SK-N-SH (cell line): ENCODE measurements around the gene ADGRE3. TPM values are rescaled to one million over a fixed set of nuclear protein-coding genes. Genes with fewer than 3 reads are reported as not detected.

Source experiments
- CTCF ChIA-PET: fragments of 300-600, 350-600 bp; formaldehyde crosslinking; extraction: SDS; loops from one replicate; lab custom pipeline; 2021; lab: Yijun Ruan, JAX
- POLR2A ChIA-PET: fragments of 350-600 bp; sonication (Branson Sonifier 250); formaldehyde crosslinking; extraction: SDS; loops from one replicate; lab custom pipeline; 2020; ENCODE audit warnings: antibody characterized with exemption, inconsistent platforms; lab: Yijun Ruan, JAX
- DNase-seq: peaks from one replicate; pipeline ENCODE4 v3.0.0; 2012
- H2AFZ ChIP-seq: fragments of 200-600 bp; sonication (generic); 2 replicates; pipeline ENCODE4 v1.8.1; 2016; ENCODE audit warnings: antibody characterized with exemption, mild to moderate bottlenecking, low read depth
- H3F3A ChIP-seq: fragments of 200-600 bp; sonication (generic); replicated peaks from 2 replicates; pipeline ENCODE3; 2016; ENCODE audit warnings: antibody characterized with exemption, mild to moderate bottlenecking; ENCODE audit not compliant: insufficient read depth
- H3K27ac ChIP-seq, 2 experiments: fragments of 200-500 bp in 1 of 2; fragments of 200-600 bp in 1 of 2; sonication (Bioruptor generic) in 1 of 2; sonication (generic), shearing (Covaris generic) in 1 of 2; 2 replicates each; pipeline versions ENCODE4 v1.5.1 to v1.6.1; 2014 to 2016; ENCODE audit warnings: low read depth in 2 of 2, inconsistent platforms in 1 of 2, low read length in 1 of 2, mild to moderate bottlenecking in 1 of 2, mixed read lengths in 1 of 2
- H3K27me3 ChIP-seq: fragments of 200-600 bp; sonication (generic), shearing (Covaris generic); 2 replicates; pipeline ENCODE4 v1.6.1; 2016; ENCODE audit warnings: mixed run types; ENCODE audit not compliant: insufficient read depth
- H3K36me3 ChIP-seq, 2 experiments: fragments of 200-500 bp in 1 of 2; fragments of 200-600 bp in 1 of 2; sonication (Bioruptor generic) in 1 of 2; sonication (generic) in 1 of 2; replicated peaks in 1 of 2; 2 replicates each; pipeline versions ENCODE3 to v1.5.1; 2014 to 2016; ENCODE audit warnings: low read length in 1 of 2, mild to moderate bottlenecking in 1 of 2; ENCODE audit not compliant: insufficient read depth in 2 of 2, control insufficient read depth in 1 of 2
- H3K4me1 ChIP-seq, 2 experiments: fragments of 200-500 bp in 1 of 2; fragments of 200-600 bp in 1 of 2; sonication (Bioruptor generic) in 1 of 2; sonication (generic), shearing (Covaris generic) in 1 of 2; 2 replicates each; pipeline versions ENCODE4 v1.5.1 to v1.6.1; 2014 to 2016; ENCODE audit warnings: low read depth in 1 of 2, low read length in 1 of 2, mixed run types in 1 of 2; ENCODE audit not compliant: insufficient read depth in 2 of 2, control insufficient read depth in 1 of 2
- H3K4me2 ChIP-seq: fragments of 200-600 bp; sonication (generic), shearing (Covaris generic); 2 replicates; pipeline ENCODE4 v1.6.1; 2017; ENCODE audit warnings: mixed run types
- H3K4me3 ChIP-seq, 2 experiments: fragments of 200-500 bp in 1 of 2; fragments of 200-600 bp in 1 of 2; sonication (Bioruptor generic) in 1 of 2; sonication (generic), shearing (Covaris generic) in 1 of 2; 2 replicates each; pipeline versions ENCODE4 v1.5.1 to v1.8.1; 2014 to 2016; ENCODE audit warnings: low read depth in 2 of 2, inconsistent platforms in 1 of 2, low read length in 1 of 2, mild to moderate bottlenecking in 1 of 2, mixed read lengths in 1 of 2, moderate library complexity in 1 of 2
- H3K79me2 ChIP-seq: fragments of 200-600 bp; sonication (generic); 2 replicates; pipeline ENCODE4 v1.8.1; 2017; ENCODE audit warnings: mild to moderate bottlenecking; ENCODE audit not compliant: insufficient read depth
- H3K9ac ChIP-seq: fragments of 200-600 bp; sonication (generic); 2 replicates; pipeline ENCODE4 v1.6.1; 2017; ENCODE audit warnings: mixed run types
- H3K9me2 ChIP-seq: fragments of 200-600 bp; sonication (generic); 2 replicates; pipeline ENCODE4 v1.6.1; 2017; ENCODE audit warnings: mixed run types
- H3K9me3 ChIP-seq: fragments of 200-600 bp; sonication (generic); 2 replicates; pipeline ENCODE4 v1.6.1; 2017; ENCODE audit warnings: mixed run types, mild to moderate bottlenecking, moderate library complexity
- H4K20me1 ChIP-seq: fragments of 200-600 bp; sonication (generic); 2 replicates; pipeline ENCODE4 v1.6.1; 2017; ENCODE audit warnings: mild to moderate bottlenecking, mixed run types; ENCODE audit not compliant: insufficient read depth
- ELF1 ChIP-seq: IDR thresholded peaks from 2 replicates; pipeline ENCODE4 v1.4.0; 2012
- EP300 ChIP-seq, 2 experiments: IDR thresholded peaks; 2 replicates each; pipeline versions ENCODE4 v1.4.0 to v1.6.1; 2012; ENCODE audit warnings: borderline replicate concordance in 1 of 2, low read depth in 1 of 2, low read length in 1 of 2
- FOXJ3 ChIP-seq: sonication (generic); formaldehyde crosslinking; IDR thresholded peaks from 2 replicates; pipeline ENCODE4 v1.5.1; 2020; ENCODE audit warnings: mild to moderate bottlenecking, missing genetic modification reagents
- MXI1 ChIP-seq: IDR thresholded peaks from 2 replicates; pipeline ENCODE4 v1.6.1; 2012; ENCODE audit warnings: mild to moderate bottlenecking, low read depth, low read length, improper control_type of control experiment
- NRF1 ChIP-seq: IDR thresholded peaks from 2 replicates; pipeline ENCODE4 v1.6.1; 2012; ENCODE audit warnings: low read depth, mild to moderate bottlenecking, low read length
- POLR2AphosphoS5 ChIP-seq: IDR thresholded peaks from 2 replicates; pipeline ENCODE4 v1.6.1; 2012; ENCODE audit warnings: low read depth, low read length
- RFX5 ChIP-seq: IDR thresholded peaks from 2 replicates; pipeline ENCODE4 v1.6.1; 2012; ENCODE audit warnings: mild to moderate bottlenecking, improper control_type of control experiment, low read length
- YY1 ChIP-seq: IDR thresholded peaks from 2 replicates; pipeline ENCODE4 v1.4.0; 2012; ENCODE audit warnings: low read depth, mild to moderate bottlenecking
- WGBS: methylation state at CpG from one replicate; pipeline ENCODE4 v1.1.6; 2017; ENCODE audit warnings: low lambda C conversion rate; 5-methylcytosine and 5-hydroxymethylcytosine counted together
- polyA plus RNA-seq, 3 experiments: library from polyadenylated mRNA; depleted of rRNA; stranded (reverse); fragments of >200 nt; gene quantifications; 2 replicates each; pipeline ENCODE4 v1.2.3, GENCODE V29; 2012
- TF ChIP-seq, protein P1 (sequence below): fragments of 150-350 bp; IDR thresholded peaks from 2 replicates; pipeline ENCODE4 v1.6.1; 2016; ENCODE audit warnings: mild to moderate bottlenecking, low read depth, low read length
- TF ChIP-seq, protein P2 (sequence below): IDR thresholded peaks from 2 replicates; pipeline ENCODE4 v1.4.0; 2012; ENCODE audit warnings: low read depth, borderline replicate concordance

ADGRE3 gene
- polyA plus RNA-seq, 1 of the 3 experiments (the other 2 are of a cell fraction): not detected

- TF ChIP-seq, protein P1, sequence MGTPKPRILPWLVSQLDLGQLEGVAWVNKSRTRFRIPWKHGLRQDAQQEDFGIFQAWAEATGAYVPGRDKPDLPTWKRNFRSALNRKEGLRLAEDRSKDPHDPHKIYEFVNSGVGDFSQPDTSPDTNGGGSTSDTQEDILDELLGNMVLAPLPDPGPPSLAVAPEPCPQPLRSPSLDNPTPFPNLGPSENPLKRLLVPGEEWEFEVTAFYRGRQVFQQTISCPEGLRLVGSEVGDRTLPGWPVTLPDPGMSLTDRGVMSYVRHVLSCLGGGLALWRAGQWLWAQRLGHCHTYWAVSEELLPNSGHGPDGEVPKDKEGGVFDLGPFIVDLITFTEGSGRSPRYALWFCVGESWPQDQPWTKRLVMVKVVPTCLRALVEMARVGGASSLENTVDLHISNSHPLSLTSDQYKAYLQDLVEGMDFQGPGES: no peak
These were observed 7.4 kb upstream of the ADGRE3 start (continued) for GRCh38 chr19:14682084-14682483.

GRCh38 chr19:14678199-14678598, 3.6 kb upstream of the ADGRE3 start:
- Histone ChIP-seq H4K20me1 (no peaks in the 10 kb centered on the region), H2AFZ (no peak overlapping the region), H3K9me2 (no peaks in the 10 kb centered on the region), H3K4me2 (no peak overlapping the region), H3K9me3 (no peaks in the 10 kb centered on the region), H3K4me1 (no peaks in the 10 kb centered on the region), H3K9ac (no peak overlapping the region), H3K79me2 (no peaks in the 10 kb centered on the region), H3F3A (no peaks in the 10 kb centered on the region), H3K27ac (no peak overlapping the region), H3K36me3 (no peaks in the 10 kb centered on the region), H3K4me3 (no peak overlapping the region)
- CTCF ChIA-PET: no interaction called here
- POLR2A ChIA-PET: no interaction called here
- no peak for DNase-seq
- TF ChIP-seq NRF1 (no peak), EP300 (IDR thresholded peaks at IDR 0.05; ENCODE audit: borderline replicate concordance in 1 of 2, low read depth in 1 of 2, low read length in 1 of 2) (no peak), YY1 (no peak), RFX5 (no peak), MXI1 (no peak)
- TF ChIP-seq, protein P2, sequence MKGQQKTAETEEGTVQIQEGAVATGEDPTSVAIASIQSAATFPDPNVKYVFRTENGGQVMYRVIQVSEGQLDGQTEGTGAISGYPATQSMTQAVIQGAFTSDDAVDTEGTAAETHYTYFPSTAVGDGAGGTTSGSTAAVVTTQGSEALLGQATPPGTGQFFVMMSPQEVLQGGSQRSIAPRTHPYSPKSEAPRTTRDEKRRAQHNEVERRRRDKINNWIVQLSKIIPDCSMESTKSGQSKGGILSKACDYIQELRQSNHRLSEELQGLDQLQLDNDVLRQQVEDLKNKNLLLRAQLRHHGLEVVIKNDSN: no peak
- TF ChIP-seq, protein P1: no peak
- TF ChIP-seq, all 33 proteins: peak for 0
- WGBS: 17% methylated on average over 9 of the region's 9 CpGs
- peaks cover 61% of the 10 kb centered on the region; the same call in 1 of the 2 replicates for H3K27me3 ChIP-seq

DNA sequence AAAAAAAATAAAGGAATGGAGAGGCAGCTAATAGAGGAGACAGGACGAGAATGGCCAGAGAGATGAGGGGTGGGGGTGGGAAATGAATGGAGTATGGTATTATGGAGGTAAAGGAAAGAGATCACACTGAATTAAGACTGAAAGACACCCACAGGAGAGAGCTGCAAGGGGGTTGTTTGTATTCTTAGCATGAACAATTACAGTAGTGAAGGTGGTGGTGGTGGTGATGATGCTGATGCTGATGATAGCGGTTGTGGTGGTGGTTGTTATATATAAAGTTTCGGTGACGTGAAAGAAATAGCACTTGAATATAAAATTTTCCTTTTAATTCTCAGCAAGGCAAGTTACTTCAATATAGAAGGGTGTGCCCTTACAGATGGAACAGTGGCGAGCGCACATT, 2.8 kb upstream of the ADGRE3 start:
- Histone ChIP-seq H3K27ac (no peak overlapping the region), H3K27me3 (peaks cover 54% of the 10 kb centered on the region; the same call in 1 of the 2 replicates), H3K79me2 (no peaks in the 10 kb centered on the region), H4K20me1 (no peaks in the 10 kb centered on the region), H3K9me3 (no peaks in the 10 kb centered on the region), H2AFZ (no peak overlapping the region), H3K9ac (no peak overlapping the region), H3K4me2 (no peak overlapping the region), H3K36me3 (no peaks in the 10 kb centered on the region), H3K9me2 (no peaks in the 10 kb centered on the region), H3K4me1 (no peaks in the 10 kb centered on the region), H3K4me3 (no peak overlapping the region), H3F3A (no peaks in the 10 kb centered on the region)
- ChIA-PET CTCF (interaction anchor here (1.0 to 1.6 kb wide), 2 partner anchors 8 to 22 kb away, joined by 3 to 5 read pairs; no protein-coding TSS in a partner anchor), POLR2A (no interaction called here)
- TF ChIP-seq MXI1 (no peak), FOXJ3 (CRISPR knock-in tag) (no peak), RFX5 (no peak), POLR2AphosphoS5 (no peak), ELF1 (no peak), YY1 (no peak)
- WGBS: 49% methylated on average over 6 of the region's 6 CpGs
- no peak for DNase-seq
